ENCODE results near the gene CCDC7.
"Not testable (repeated sequence)": the region's sequence is repeated elsewhere in the genome, so short reads cannot be mapped to it uniquely, and the experiment has no call there.

CCDC7 gene

GRCh38 chr10:32562695-32563094 is 116.8 kb downstream of the CCDC7 start:
- not testable (repeated sequence) for DNase-seq (ENCODE audit: low read depth)

- DNase-seq (ENCODE audit: low read depth) = no peak
Observed at GRCh38 chr10:32577448-32577847, 131.5 kb downstream of the CCDC7 start.

- no peak for DNase-seq (ENCODE audit: low read depth)
Observed at GRCh38 chr10:32582946-32583345, 137.0 kb downstream of the CCDC7 start.

- DNase-seq (ENCODE audit: low read depth) = not testable (repeated sequence)
Observed at GRCh38 chr10:32598022-32598421, 152.1 kb downstream of the CCDC7 start.

- no peak for DNase-seq (ENCODE audit: low read depth)
Observed at GRCh38 chr10:32600317-32600716, 154.4 kb downstream of the CCDC7 start.

- not testable (repeated sequence) for DNase-seq (ENCODE audit: low read depth)
Observed at GRCh38 chr10:32601562-32601961, 155.6 kb downstream of the CCDC7 start.

- DNase-seq (ENCODE audit: low read depth) = no peak
Observed at GRCh38 chr10:32605787-32606186, 159.8 kb downstream of the CCDC7 start.

DNA sequence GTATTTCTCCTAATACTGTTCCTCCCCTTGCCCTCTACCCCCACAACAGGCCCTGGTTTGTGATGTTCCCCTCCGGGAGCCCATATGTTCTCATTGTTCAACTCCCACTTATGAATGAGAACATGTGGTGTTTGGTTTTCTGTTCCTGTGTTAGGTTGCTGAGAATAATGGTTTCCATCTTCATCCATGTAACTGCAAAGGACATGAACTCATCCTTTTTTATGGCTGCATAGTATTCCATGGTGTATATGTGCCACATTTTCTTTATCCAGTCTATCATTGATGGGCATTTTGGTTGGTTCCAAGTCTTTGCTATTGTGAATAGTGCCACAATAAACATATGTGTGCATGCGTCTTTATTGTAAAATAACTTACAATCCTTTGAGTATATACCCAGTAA is 164.6 kb downstream of the CCDC7 start:
- DNase-seq (ENCODE audit: low read depth) = not testable (repeated sequence)

DNA sequence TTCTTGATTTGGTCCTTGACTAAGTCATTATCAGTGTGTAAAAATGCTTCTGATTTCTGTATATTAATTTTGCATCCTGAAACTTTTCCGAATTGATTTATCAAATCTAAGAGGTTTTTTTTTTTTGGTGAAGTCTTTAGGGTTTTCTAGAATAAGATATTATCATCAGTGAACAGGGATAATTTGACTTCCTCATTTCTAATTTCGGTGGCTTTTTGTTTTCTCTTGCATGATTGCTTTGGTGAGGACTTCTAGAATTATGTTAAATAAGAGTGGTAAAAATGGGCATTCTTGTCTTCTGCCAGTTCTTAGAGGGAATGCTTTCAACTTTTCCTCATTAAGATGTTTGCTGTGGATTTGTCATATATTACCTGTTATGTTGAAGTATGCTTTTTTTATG is 170.5 kb downstream of the CCDC7 start:
- no peak for DNase-seq (ENCODE audit: low read depth)

- no peak for DNase-seq (ENCODE audit: low read depth)
Observed at GRCh38 chr10:32618482-32618881, 172.5 kb downstream of the CCDC7 start.

- DNase-seq (ENCODE audit: low read depth) = no peak
Observed at GRCh38 chr10:32621969-32622368, 176.0 kb downstream of the CCDC7 start.

DNA sequence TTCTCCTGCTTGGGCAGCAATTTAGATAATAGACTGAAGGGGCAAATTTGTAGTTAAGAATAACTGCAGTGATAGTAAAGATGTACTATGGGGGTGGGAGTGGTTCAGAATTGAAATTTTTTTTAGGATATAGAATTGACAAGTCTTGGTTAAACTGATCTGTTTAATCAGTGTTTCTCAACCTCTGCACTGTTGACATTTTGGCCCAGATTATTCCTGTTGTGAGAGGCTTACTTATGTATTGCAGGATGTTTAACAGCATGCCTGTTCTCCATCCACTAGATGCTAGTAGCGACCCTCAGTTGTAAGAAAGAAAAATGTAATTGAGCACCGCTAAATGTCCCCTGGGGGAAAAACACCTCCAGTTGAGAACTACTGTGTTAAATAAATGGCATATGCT is 176.5 kb downstream of the CCDC7 start:
- no peak for DNase-seq (ENCODE audit: low read depth)

DNA sequence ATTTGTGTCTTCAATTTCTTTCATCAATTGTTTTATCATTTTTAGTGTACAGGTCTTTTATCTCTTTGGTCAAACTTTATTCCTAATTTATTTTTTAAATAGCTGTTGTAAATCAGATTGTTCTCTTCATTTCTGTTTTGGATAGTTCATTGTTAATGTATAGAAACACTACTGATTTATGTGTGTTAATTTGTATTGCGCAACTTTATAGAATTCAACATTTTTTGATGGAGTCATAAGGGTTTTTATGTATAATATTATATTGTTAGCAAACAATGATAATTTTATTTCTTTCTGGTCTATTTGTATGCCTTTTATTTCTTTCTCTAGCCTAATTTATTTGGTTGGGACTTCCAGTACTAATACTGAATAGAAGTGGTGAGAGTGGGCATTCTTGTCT is 181.2 kb downstream of the CCDC7 start:
- no peak for DNase-seq (ENCODE audit: low read depth)

DNA sequence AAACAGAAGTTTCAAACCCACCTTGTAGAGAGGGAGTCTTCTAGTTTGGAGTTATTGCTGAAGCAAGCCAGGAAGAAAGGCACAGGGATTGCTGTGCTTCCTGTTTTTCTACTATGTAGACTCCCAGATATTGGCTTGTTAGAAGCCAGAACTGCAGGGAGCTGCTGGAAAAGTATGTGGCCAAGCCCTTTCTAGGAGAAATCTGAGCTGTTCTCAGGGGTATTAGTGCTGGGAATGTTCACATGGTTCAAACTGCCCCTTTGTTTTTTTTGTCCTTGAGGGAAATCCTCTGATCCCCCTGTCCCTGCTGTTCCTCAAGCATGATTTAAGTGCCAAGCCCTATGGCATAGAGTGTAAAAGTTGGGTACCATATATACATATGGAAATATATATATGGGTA is 184.0 kb downstream of the CCDC7 start:
- DNase-seq (ENCODE audit: low read depth) = no peak

- DNase-seq (ENCODE audit: low read depth) = no peak
Observed at GRCh38 chr10:32646535-32646934, 200.6 kb downstream of the CCDC7 start.

DNA sequence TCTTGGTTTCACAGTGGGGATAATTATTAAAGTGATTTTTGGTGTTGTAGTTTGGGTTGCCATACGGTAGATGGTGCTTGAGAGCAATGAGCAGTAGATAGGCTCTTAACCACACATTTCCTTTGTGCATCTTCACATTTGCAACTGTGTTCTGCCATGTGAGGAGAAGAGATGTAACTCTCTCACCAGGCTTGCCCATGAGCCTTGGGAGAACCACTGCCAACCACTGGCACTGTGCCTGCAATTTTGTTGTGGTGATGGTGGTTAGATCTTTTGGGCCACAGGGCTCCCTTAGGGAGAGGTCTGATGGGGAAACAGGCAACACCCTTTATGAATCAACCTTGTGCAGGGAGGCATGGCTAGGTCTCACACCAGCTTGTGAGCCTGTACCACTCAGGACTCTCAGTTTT is 204.3 kb downstream of the CCDC7 start:
- DNase-seq (ENCODE audit: low read depth) = no peak

GRCh38 chr10:32657430-32657829 is 211.5 kb downstream of the CCDC7 start:
- DNase-seq (ENCODE audit: low read depth) = not testable (repeated sequence)

GRCh38 chr10:32661346-32661745 is 215.4 kb downstream of the CCDC7 start:
- no peak for DNase-seq (ENCODE audit: low read depth)

- no peak for DNase-seq (ENCODE audit: low read depth)
Observed at GRCh38 chr10:32680803-32681557, 235.0 kb downstream of the CCDC7 start.

DNA sequence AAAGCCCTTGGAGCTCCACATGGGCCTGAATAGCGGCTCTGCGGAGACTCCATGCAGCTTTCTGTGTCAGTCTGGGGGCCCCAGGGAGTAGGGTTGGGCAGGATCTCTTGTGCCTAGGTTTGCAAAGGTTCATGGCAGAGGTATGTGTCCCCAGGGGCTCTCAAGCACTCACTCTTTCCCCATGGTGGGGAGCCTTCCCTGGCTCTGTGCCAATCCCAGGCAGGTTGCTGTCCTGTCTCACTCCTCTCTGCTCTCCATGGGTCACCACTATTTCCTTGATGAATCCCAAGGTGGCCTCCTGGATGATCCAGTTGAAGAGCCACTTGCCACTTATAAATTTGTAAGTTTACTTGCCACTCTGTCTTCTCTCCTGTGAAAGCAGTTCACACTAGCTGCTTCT is 238.4 kb downstream of the CCDC7 start:
- DNase-seq (ENCODE audit: low read depth) = no peak

- DNase-seq (ENCODE audit: low read depth) = no peak
Observed at GRCh38 chr10:32687116-32687515, 241.2 kb downstream of the CCDC7 start.

DNA sequence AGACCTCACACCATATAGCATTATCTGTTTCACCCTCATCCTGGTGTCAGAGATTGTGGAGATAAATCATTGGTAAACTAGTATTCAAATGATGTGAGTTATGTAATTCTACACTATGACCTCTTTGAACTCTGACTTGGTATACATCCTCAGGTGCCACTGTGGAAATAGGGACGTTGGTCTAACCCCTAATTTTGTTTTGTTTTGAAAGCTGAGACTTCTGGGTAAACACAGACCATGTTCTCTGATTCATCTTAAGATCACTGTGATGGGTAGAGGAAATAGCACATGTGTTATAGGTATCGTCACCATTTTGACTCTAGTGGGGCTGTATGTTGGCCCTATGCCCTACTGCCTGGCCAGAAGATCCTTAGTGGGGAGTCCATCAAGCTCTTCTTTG is 241.6 kb downstream of the CCDC7 start:
- DNase-seq (ENCODE audit: low read depth) = no peak

DNA sequence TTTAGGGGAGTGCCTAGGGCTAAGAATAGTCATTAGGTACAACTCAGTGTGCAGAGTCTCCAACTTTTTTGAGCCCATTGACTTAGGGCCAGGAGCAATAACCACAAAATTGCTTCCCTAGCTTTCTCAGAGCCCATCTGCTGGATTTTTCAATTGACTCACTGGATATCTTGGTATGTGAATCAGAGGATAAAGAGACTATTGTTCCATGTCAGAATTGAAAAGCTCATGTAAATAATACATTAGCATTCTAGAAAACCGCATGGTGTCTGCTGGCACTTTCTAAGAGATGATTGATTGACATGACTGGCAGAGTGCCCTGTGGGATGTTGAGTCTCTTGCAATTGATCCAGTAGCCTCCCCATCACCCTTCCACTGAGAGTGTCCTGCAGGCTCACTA is 246.2 kb downstream of the CCDC7 start:
- no peak for DNase-seq (ENCODE audit: low read depth)

- DNase-seq (ENCODE audit: low read depth) = no peak
Observed at GRCh38 chr10:32693441-32693979, 247.6 kb downstream of the CCDC7 start.
